ENCODE measurements around the gene SPRED2.

SPRED2 gene

DNA sequence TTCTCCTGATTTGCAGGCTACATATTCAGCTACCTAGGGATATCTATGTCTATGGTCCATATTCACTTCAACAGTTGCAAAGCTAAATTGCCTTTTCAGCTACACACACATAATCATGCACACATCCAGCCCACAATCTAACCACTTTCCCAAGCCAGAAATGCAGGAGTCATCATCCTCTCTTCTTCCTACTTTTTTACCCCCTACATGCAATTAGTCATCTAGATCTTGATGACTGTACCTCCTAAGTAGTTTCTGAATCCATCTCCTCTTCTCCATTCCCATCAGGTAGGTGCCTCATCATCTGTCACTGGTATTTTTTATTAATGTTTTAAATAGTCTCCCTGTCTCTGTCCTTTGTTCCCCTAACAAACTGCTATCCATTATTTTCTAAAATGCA is 23.7 kb upstream of the SPRED2 start:
- H3K27me3 Mint-ChIP-seq: peaks cover 56% of the 10 kb centered on the region
- no peaks in the 10 kb centered on the region for H3K4me1 Mint-ChIP-seq (ENCODE audit: low read depth)
- H3K9me3 Mint-ChIP-seq: no peaks in the 10 kb centered on the region
- no peak overlapping the region for H3K4me3 Mint-ChIP-seq
- H3K27ac Mint-ChIP-seq: no peak overlapping the region
- H3K36me3 Mint-ChIP-seq (ENCODE audit: low read depth): no peaks in the 10 kb centered on the region

DNA sequence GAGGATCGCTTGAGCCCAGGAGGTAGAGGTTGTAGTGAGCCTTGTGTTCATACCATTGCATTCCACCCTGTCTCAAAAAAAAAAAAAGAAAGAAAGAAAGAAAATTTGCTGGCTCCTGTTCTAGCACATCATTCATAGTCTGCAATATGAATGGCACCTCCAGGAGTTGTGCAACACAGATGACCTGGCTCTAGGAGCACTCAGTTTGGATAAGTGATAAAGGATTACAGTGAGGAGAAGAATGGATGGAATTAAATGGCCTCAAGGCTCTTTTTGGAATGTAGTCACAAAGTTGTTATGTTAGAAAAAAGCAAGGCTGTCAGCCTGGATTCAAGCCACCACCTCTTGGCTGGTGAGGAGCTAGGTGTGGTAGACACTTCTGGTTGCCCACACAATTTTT is 21.5 kb upstream of the SPRED2 start:
- Mint-ChIP-seq H3K27ac (no peak overlapping the region), H3K9me3 (no peaks in the 10 kb centered on the region), H3K4me1 (ENCODE audit: low read depth) (no peaks in the 10 kb centered on the region), H3K27me3 (peaks cover 59% of the 10 kb centered on the region), H3K4me3 (no peak overlapping the region), H3K36me3 (ENCODE audit: low read depth) (no peaks in the 10 kb centered on the region)

DNA sequence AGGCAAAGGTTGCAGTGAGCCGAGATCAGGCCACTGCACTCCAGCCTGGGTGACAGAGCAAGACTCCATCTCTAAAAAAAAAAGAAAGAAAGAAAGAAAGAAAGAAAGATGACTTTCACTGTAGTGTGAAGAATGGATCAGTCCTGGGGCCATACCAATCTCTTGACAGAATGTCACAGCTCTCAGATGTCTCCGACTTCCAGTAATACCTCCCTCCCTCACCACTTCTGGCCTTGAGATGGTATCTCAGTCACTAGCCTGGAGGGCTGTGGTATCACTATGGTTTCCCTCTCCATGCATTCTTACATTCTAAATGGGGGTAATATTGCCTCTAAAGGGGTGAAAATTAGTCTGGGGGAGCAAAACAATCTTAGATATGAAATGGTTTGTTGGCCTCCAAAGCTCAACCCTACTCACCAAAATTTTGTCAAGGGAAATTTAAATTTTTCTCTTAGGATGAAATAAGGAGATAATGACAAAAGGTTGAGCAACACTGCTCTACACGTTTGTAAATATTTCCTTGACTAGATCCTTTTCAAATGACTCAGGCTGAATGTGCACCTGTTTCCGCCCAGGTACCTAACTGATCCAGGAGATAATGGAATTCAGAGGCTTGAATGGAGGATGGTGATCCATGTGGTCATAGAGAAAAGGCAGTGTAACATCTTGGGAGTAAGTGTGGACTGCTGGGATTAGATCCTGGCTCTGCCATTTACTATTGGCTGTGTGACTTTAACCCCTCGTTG is 19.9 kb upstream of the SPRED2 start:
- Mint-ChIP-seq H3K4me1 (ENCODE audit: low read depth) (no peaks in the 10 kb centered on the region), H3K4me3 (no peak overlapping the region), H3K27me3 (peaks cover 54% of the 10 kb centered on the region), H3K36me3 (ENCODE audit: low read depth) (no peaks in the 10 kb centered on the region), H3K27ac (no peak overlapping the region), H3K9me3 (no peaks in the 10 kb centered on the region)

DNA sequence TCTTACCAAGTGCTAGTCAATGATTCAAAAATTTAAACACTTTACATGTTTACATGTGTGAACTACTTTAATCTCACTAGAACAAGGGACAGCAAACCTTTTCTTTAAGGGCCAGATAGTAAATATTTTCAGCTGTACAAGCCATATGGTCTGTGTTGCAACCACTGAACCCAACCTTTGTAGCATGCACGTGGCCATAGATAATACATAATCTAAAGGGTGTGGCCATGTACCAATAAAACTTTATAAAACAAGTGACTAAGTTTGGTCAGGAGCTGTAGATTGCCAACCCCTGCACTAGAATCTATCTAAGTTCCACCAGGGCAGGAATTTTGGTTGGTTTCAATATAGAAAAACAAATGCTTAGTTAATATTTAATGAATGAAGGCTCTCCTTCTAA is 18.4 kb upstream of the SPRED2 start:
- no peak overlapping the region for H3K27ac Mint-ChIP-seq
- H3K4me3 Mint-ChIP-seq: no peak overlapping the region
- H3K4me1 Mint-ChIP-seq (ENCODE audit: low read depth): no peaks in the 10 kb centered on the region
- no peaks in the 10 kb centered on the region for H3K36me3 Mint-ChIP-seq (ENCODE audit: low read depth)
- H3K27me3 Mint-ChIP-seq: peaks cover 57% of the 10 kb centered on the region
- H3K9me3 Mint-ChIP-seq: no peaks in the 10 kb centered on the region

DNA sequence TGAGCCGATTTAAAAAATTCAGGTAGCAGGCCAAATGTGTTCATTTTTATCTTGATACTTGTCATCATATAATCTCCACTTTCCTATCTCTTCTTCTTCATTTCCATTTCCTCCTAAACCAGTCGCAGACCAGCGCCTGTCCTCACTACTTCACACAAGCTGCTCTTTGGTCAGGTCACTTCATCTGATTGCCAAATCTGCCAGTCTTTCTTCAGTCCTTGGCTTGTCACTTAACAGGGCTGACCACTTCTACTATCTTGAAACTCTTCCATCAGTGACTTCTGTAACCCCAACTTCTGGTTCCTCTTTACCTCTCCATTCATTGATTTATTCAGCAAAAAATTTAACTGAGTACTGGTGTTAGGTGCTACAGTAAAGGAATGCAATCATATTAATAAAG is 18.0 kb upstream of the SPRED2 start:
- H3K4me3 Mint-ChIP-seq: no peak overlapping the region
- no peaks in the 10 kb centered on the region for H3K36me3 Mint-ChIP-seq (ENCODE audit: low read depth)
- H3K27ac Mint-ChIP-seq: no peak overlapping the region
- no peaks in the 10 kb centered on the region for H3K9me3 Mint-ChIP-seq
- H3K27me3 Mint-ChIP-seq: peaks cover 57% of the 10 kb centered on the region
- H3K4me1 Mint-ChIP-seq (ENCODE audit: low read depth): no peaks in the 10 kb centered on the region

DNA sequence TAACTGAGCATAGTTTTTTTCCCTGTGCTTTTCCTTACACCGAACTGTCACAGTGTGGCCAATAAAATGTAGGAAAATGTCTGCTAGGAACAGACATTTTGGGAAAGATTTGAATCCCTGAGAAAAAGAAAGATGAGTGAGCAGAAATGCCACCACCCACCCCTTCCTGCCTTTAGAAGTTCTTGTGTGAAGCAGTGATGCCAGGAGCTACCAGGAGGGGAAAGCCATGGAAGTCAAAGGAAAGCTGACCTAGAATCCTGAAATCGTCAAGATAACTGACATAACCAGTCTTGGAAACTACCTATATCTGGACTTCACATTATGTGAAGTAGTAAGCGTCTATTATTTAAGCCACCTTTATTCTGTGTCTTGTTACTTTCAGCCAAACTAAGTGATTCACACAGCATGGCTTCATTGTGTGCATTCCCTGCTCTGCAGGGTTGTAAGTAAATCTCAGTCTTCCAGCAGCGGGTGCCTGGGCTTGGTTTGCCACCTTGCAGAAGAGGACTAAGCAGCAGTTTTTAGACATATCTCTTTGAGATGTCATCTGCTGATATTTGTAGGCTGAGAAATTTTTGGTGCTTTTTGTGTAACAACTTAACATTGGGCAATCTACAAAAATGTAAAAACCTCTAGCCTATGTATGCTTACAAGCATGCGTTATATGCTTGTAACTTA is 11.2 kb upstream of the SPRED2 start:
- H3K9me3 Mint-ChIP-seq: no peaks in the 10 kb centered on the region
- H3K36me3 Mint-ChIP-seq (ENCODE audit: low read depth): no peaks in the 10 kb centered on the region
- H3K27me3 Mint-ChIP-seq: peaks cover 44% of the 10 kb centered on the region
- H3K27ac Mint-ChIP-seq: no peak overlapping the region
- no peaks in the 10 kb centered on the region for H3K4me1 Mint-ChIP-seq (ENCODE audit: low read depth)
- no peak overlapping the region for H3K4me3 Mint-ChIP-seq

DNA sequence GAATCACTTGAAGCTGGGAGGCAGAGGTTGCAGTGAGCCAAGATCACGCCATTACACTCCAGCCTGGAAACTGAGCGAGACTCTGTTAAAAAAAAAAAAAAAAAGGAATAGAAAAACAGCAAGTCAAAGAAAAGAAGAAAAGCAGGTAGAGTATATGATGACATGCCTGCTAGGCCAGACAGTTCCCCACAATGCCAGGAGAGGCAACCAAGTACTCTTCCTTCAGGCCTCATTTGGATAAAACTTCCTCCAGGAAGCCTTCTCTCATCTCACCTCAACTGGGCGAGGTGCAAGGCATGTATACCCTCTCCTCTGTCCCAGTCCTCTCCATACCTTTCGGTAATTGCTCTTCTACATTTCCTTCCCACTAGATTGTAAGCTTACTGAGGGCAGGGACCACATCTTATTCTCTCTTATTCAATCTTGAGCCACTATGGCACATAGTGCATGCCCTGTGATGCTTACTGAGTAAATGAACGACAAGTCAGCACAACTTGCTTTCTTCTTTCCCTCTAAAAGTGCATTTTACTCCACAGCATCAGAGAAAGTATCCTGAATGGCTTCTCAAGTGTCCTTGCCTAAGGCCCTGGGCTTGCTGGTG is 10.1 kb upstream of the SPRED2 start:
- H3K9me3 Mint-ChIP-seq: no peaks in the 10 kb centered on the region
- no peaks in the 10 kb centered on the region for H3K36me3 Mint-ChIP-seq (ENCODE audit: low read depth)
- no peak overlapping the region for H3K27ac Mint-ChIP-seq
- no peak overlapping the region for H3K4me3 Mint-ChIP-seq
- H3K27me3 Mint-ChIP-seq: peaks cover 48% of the 10 kb centered on the region
- no peaks in the 10 kb centered on the region for H3K4me1 Mint-ChIP-seq (ENCODE audit: low read depth)

DNA sequence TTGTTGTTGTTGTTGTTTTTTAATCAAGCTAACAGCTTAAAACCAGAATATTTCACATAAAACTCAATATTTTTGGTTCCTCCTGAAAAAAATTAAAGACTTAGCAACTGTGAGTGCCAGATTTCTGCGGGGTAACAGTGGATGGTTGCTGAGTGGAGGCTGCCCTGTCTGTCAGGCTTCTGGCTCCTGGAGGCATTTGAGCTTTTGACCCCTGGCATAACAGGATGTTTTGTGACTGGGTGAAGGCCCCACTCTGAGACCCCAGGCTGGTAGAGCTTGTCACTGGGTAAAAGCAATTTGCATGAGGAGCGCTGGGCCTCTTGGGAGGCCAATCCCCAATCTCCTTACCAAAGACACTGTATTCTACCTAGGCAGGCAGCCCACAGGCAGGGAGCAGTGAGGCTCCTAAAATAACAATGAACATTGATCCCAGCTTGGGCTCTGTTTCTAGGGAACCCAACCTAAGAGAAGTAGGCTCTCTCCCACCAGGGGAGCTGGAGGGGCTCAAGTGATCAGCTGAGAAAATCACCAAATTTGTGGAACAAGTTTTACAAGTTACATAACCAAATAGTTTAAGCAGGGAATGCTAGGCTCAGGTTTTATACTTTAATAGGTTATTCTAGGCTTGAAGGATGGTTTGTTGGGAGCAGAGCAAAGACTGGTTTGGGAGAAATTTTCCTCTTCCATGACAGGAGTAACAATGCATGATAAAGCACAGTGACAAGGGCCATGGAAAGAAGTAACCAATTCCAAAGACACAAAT is 5.9 kb upstream of the SPRED2 start:
- Mint-ChIP-seq H3K9me3 (no peaks in the 10 kb centered on the region), H3K4me3 (no peak overlapping the region), H3K27me3 (peaks cover 56% of the 10 kb centered on the region), H3K27ac (no peak overlapping the region), H3K36me3 (ENCODE audit: low read depth) (no peaks in the 10 kb centered on the region), H3K4me1 (ENCODE audit: low read depth) (peaks cover 18% of the 10 kb centered on the region)

DNA sequence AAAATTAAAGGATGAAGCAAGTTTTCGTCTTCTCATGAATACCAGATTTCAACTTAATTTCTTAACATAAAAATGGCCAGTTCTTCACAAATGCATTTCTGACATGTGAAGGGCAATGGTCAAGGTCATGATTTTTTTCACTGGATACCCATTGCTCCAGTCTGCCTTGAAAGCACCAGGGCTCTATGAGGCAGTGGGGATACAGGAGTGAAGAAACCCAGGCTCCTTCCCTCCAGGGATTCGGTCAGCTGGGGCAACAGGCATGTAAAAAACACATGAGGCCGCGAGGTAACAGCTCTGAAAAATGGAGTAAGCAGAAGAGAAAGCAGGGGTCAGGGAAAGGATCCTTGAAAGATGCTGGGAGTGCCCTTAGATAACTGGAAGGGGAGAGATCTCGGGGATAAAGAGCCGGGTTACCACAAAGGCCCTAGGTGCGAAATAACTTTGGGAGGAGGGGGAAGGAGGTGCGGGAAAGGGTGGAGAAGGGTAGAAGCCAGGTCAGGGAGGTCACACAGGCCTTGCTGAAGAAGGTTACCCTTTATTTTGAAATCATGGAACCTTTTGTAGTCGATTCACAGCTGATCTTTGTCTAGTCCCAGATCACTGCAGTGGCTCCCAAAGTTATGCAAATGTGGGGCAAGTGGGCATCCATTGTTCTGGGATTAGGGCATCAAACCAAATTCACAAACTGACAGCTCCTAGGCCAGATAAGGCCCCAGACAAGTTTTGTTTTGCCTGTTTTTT is 5.2 kb upstream of the SPRED2 start:
- Mint-ChIP-seq H3K4me3 (no peak overlapping the region), H3K27me3 (peaks cover 51% of the 10 kb centered on the region)

DNA sequence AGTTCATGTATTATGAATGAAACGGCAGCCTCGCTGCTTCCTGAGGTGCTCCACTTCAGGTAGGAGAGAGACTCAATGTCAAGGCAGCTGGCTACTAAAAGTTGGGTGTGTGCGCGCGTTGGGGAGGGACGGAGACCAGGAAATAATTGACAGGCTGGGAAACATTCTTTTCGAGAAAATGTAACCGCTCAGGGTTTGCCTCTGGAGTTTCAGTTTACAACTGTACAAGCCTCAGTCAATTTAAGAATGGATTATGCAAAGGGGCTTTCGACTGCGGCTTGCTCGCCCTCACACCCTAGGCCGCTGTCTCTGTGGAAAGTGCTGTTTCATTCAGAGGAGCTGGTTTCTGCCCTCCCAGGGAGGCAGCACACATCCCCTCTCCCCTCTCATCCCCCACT is 4.4 kb upstream of the SPRED2 start:
- no peak overlapping the region for H3K27ac Mint-ChIP-seq
- peaks cover 48% of the 10 kb centered on the region for H3K27me3 Mint-ChIP-seq
- peaks cover 27% of the 10 kb centered on the region for H3K4me1 Mint-ChIP-seq (ENCODE audit: low read depth)
- H3K4me3 Mint-ChIP-seq: peak overlapping the region; percentile 90
- no peaks in the 10 kb centered on the region for H3K9me3 Mint-ChIP-seq
- H3K36me3 Mint-ChIP-seq (ENCODE audit: low read depth): no peaks in the 10 kb centered on the region

More for the DNA sequence above, 5.2 kb upstream of the SPRED2 start:
- Mint-ChIP-seq H3K4me1 (ENCODE audit: low read depth) (peaks cover 24% of the 10 kb centered on the region), H3K36me3 (ENCODE audit: low read depth) (no peaks in the 10 kb centered on the region), H3K27ac (no peak overlapping the region), H3K9me3 (no peaks in the 10 kb centered on the region)

DNA sequence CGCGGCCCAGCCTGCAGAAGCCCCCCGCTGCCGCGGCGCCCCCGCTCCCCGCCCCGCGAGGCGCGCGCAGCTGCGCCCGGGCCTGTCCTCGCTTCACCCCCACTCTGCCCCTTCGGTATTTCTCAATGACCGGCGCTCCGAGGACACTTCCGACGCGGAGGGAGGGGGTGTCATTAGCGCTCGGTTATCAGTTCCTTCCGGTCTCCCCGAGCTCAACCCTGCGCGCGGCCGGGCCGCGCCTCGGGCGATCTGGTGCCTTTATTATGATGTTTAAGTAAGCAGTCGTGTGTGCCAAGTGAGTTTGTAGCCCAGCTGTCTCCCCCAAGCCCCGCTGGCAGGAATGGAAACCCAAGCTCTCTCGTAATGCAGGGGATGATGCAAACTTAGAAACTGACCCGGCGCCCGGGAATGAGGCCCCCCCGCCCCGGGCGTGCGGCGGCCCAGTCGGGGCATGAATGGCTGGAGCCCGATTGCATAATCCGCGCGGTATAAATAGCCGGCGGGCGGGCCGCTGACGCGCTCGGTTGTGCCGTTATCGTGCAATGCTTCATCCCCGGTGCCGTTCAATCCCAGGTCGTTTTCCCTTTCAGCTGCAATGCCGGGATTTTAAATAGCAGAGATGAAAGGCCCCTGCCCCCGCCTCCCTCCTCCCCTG is 3.9 kb upstream of the SPRED2 start:
- H3K9me3 Mint-ChIP-seq: no peaks in the 10 kb centered on the region
- H3K27ac Mint-ChIP-seq: peak overlapping the region; percentile 84
- H3K27me3 Mint-ChIP-seq: peaks cover 45% of the 10 kb centered on the region

DNA sequence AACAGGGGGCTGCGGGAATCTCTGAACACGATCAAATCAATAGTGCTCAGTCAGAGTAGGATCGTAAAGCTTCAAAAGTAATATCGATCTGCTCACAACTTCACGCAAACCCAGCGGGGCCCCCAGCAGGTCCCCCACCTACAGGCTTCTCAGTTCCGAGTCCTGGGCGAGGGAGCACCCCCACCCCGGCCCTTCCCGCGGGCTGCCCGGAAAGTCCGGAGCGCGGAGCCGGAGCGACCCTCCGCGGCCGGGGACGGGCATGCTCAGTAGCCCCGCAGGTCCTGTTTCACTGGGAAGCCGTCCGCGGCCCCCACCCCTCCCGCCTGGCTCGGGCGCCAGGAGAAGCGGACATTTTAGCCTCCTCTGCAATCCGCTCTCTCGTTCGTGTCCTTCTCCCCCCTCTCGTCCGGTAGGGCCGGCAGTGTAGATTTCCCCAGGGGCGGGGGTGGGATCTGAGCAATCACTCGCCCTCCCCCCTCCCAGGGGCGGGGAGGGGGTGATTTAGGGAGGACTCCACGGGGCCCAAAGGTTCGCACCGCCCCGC is 3.3 kb upstream of the SPRED2 start:
- no peaks in the 10 kb centered on the region for H3K36me3 Mint-ChIP-seq (ENCODE audit: low read depth)
- no peak overlapping the region for H3K27ac Mint-ChIP-seq
- peaks cover 45% of the 10 kb centered on the region for H3K27me3 Mint-ChIP-seq
- H3K9me3 Mint-ChIP-seq: no peaks in the 10 kb centered on the region
- peaks cover 27% of the 10 kb centered on the region for H3K4me1 Mint-ChIP-seq (ENCODE audit: low read depth)
- peak overlapping the region; percentile 90 for H3K4me3 Mint-ChIP-seq

More for the DNA sequence above, 3.9 kb upstream of the SPRED2 start:
- H3K4me1 Mint-ChIP-seq (ENCODE audit: low read depth): peaks cover 27% of the 10 kb centered on the region
- H3K4me3 Mint-ChIP-seq: peak overlapping the region; percentile 90
- H3K36me3 Mint-ChIP-seq (ENCODE audit: low read depth): no peaks in the 10 kb centered on the region

DNA sequence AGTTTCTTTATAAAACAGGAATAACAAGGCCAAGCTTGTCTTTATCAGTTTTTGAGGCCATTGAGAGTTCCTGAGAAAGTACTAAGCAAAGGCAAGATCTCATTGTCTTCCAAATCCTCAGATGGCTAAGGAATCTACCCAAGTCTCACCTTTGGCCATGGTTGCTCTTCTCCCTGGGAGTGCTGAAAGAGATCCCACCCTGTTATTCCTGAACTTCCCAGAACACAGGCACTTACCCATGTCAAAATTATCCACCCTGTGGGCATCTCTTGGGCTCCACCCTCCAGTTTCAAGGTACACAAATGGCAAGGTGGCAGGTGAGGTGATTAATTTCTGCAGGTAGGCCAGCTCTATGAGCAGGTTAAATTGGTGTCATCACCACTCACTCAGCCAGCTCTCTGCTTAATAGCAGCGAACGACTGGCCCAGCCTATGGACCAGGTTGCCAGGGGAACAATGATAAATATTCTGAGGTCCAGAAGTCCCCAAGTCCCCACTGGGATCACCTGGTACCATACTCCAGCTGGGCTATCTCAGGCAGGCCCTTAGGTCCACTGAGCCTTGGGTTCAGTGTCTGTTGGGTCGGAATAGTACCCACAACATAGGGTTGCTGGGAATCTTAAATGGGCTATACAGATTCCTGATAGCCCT is 2.3 kb upstream of the SPRED2 start:
- Mint-ChIP-seq H3K36me3 (ENCODE audit: low read depth) (no peaks in the 10 kb centered on the region), H3K4me1 (ENCODE audit: low read depth) (peaks cover 34% of the 10 kb centered on the region), H3K9me3 (no peaks in the 10 kb centered on the region), H3K27me3 (peaks cover 46% of the 10 kb centered on the region), H3K4me3 (no peak overlapping the region), H3K27ac (no peak overlapping the region)

Measured in stimulated activated naive CD8-positive, alpha-beta T cell treated with anti-CD3 and anti-CD28 coated beads, Interleukin-15, Interleukin-2, amounts not matched to agents 100 ng/mL and 50 ng/mL, for 24 hours (primary cell).